Measurements from ENCODE around the gene TLK2. TPM values are rescaled to one million over a fixed set of nuclear protein-coding genes. Genes with fewer than 3 reads are reported as not detected.

Gene TLK2
- total RNA-seq, 1 experiment from 2014 or later, result 56.1 TPM

- Mint-ChIP-seq H3K36me3 (ENCODE audit: insufficient read depth, unreplicated experiment) (no peaks in the 10 kb centered on the region), H3K27me3 (ENCODE audit: insufficient read depth, unreplicated experiment) (no peaks in the 10 kb centered on the region), H3K4me1 (ENCODE audit: insufficient read depth, unreplicated experiment) (peaks cover 9% of the 10 kb centered on the region), H3K9me3 (ENCODE audit: unreplicated experiment) (peaks cover 13% of the 10 kb centered on the region), H3K27ac (ENCODE audit: low read depth, unreplicated experiment) (no peak overlapping the region), H3K4me3 (ENCODE audit: unreplicated experiment) (no peak overlapping the region)
- no TSS peak for BruUV-seq (replicated peaks)
- no peak for DNase-seq (ENCODE audit: unreplicated experiment)
- ChIA-PET CTCF (interaction anchor here (0.6 kb wide), 1 partner anchor 41 kb away, joined by 5 read pairs; no protein-coding TSS in a partner anchor), POLR2A (no interaction called here)
- intact Hi-C loops (cut with micrococcal nuclease), result no loop called here
- TF ChIP-seq CTCF (IDR thresholded peaks at IDR 0.05; ENCODE audit: unreplicated experiment), result no peak
These were observed 182.7 kb downstream of the TLK2 start for GRCh38 chr17:62661337-62661736.

- POLR2A ChIA-PET, result no interaction called here
These were observed 184.2 kb downstream of the TLK2 start for GRCh38 chr17:62662855-62663254.

More at GRCh38 chr17:62662855-62663254, 184.2 kb downstream of the TLK2 start:
- Mint-ChIP-seq H3K27me3 (ENCODE audit: insufficient read depth, unreplicated experiment) (no peaks in the 10 kb centered on the region), H3K9me3 (ENCODE audit: unreplicated experiment) (peaks cover 13% of the 10 kb centered on the region), H3K4me1 (ENCODE audit: insufficient read depth, unreplicated experiment) (peaks cover 9% of the 10 kb centered on the region), H3K27ac (ENCODE audit: low read depth, unreplicated experiment) (no peak overlapping the region), H3K4me3 (ENCODE audit: unreplicated experiment) (no peak overlapping the region), H3K36me3 (ENCODE audit: insufficient read depth, unreplicated experiment) (no peaks in the 10 kb centered on the region)
- DNase-seq (ENCODE audit: unreplicated experiment), result no peak
- CTCF ChIA-PET, result no interaction called here
- intact Hi-C loops (cut with micrococcal nuclease), result no loop called here
- TF ChIP-seq CTCF (IDR thresholded peaks at IDR 0.05; ENCODE audit: unreplicated experiment), result no peak
- no TSS peak for BruUV-seq (replicated peaks)

Other genes with a start within 250 kb of the TLK2 start
- not detected in 2 replicates for gene EFCAB3, start 98.3 kb upstream of the TLK2 start, total RNA-seq (2022)
- 25.4 and 28.0 TPM in 2 replicates for gene METTL2A, start 54.9 kb upstream of the TLK2 start, total RNA-seq (2022)
- gene MRC2, start 148.8 kb downstream of the TLK2 start, total RNA-seq (2022), result 6.7 and 12.3 TPM in 2 replicates

All from MCF 10A (cell line).